Measurements from ENCODE around the gene SNRPE. TPM values are rescaled to one million over a fixed set of nuclear protein-coding genes. Genes with fewer than 3 reads are reported as not detected.
A peak's percentile ranks its signal among the peaks of the same experiment; 100 is the strongest.

The SNRPE gene
- polyA plus RNA-seq, 1 donor (not counting 4 experiments of a cell fraction or from before 2014, with no cell fraction given): 235 TPM

DNA sequence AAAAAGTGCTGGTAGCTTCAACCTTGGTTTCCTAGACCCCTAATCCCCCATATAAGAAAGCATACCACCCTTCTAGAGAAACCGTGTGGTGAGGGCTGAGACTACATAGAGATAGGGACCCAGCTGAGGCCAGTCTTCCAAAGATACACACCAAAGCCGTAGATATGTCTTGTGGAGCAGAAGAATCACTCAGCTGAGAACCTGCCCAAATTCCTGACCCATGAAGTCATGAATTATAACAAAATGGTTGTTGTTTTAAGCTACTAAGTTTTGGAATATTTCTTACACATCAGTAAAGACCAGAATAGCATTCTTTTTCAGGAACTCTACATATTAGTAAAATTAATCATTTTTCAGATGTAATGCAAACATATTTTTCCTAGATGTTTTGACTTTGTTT, 3.3 kb upstream of the SNRPE start:
- H3K4me1 ChIP-seq (ENCODE audit: control insufficient read depth, extremely low read depth, insufficient read depth, low read length): peaks cover 32% of the 10 kb centered on the region
- peak; percentile 58 for DNase-seq (ENCODE audit: low read depth, low spot score)
- no peak overlapping the region for H2AFZ ChIP-seq (ENCODE audit: control insufficient read depth, low read length)
- H3K27me3 ChIP-seq (ENCODE audit: control insufficient read depth, extremely low read depth, insufficient read depth, low read length): no peaks in the 10 kb centered on the region
- FAIRE-seq: peak; percentile 65
- no peaks in the 10 kb centered on the region for H4K20me1 ChIP-seq (ENCODE audit: control insufficient read depth, extremely low read depth, insufficient read depth, low read length)
- peak overlapping the region; percentile 64 for H3K27ac ChIP-seq (ENCODE audit: control insufficient read depth, insufficient read depth, low read length)
- peak overlapping the region in 1 of 3 experiments; percentile 41 for H3K4me3 ChIP-seq (ENCODE audit: control insufficient read depth in 2 of 3, extremely low read depth in 1 of 3, insufficient read depth in 2 of 3, low read depth in 1 of 3, low read length in 3 of 3)
- H3K9me3 ChIP-seq (ENCODE audit: control insufficient read depth, low read depth, low read length): no peaks in the 10 kb centered on the region
- H3K4me2 ChIP-seq (ENCODE audit: control insufficient read depth, extremely low read depth, insufficient read depth, low read depth, low read length): peak overlapping the region; percentile 70
- no peak overlapping the region for H3K9ac ChIP-seq (ENCODE audit: control insufficient read depth, extremely low read depth, insufficient read depth, low read length)
- dilution Hi-C loops (cut with MboI; ENCODE audit: extremely low pct_ligation_motif_present, low sequenced_read_pairs): loop anchor here (25.0 kb wide), 1 partner anchor 279 kb away; no protein-coding TSS in a partner anchor
- TF ChIP-seq EZH2 (IDR thresholded peaks at IDR 0.05; ENCODE audit: low read length): no peak
- TF ChIP-seq, protein P1, sequence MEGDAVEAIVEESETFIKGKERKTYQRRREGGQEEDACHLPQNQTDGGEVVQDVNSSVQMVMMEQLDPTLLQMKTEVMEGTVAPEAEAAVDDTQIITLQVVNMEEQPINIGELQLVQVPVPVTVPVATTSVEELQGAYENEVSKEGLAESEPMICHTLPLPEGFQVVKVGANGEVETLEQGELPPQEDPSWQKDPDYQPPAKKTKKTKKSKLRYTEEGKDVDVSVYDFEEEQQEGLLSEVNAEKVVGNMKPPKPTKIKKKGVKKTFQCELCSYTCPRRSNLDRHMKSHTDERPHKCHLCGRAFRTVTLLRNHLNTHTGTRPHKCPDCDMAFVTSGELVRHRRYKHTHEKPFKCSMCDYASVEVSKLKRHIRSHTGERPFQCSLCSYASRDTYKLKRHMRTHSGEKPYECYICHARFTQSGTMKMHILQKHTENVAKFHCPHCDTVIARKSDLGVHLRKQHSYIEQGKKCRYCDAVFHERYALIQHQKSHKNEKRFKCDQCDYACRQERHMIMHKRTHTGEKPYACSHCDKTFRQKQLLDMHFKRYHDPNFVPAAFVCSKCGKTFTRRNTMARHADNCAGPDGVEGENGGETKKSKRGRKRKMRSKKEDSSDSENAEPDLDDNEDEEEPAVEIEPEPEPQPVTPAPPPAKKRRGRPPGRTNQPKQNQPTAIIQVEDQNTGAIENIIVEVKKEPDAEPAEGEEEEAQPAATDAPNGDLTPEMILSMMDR (optimal IDR thresholded peaks at IDR 0.05 in 1 of 3, IDR thresholded peaks at IDR 0.05 in 1 of 3, conservative IDR thresholded peaks at IDR 0.05 in 1 of 3; ENCODE audit: extremely low read depth in 1 of 3, insufficient read depth in 2 of 3, low read length in 3 of 3): no peak
- H3K36me3 ChIP-seq (ENCODE audit: control insufficient read depth in 2 of 2, extremely low read depth in 1 of 2, insufficient read depth in 2 of 2, low read length in 2 of 2): peaks cover 4 to 5% of the 10 kb centered on the region in 2 experiments
- no peaks in the 10 kb centered on the region for H3K9me1 ChIP-seq (ENCODE audit: control insufficient read depth, extremely low read depth, insufficient read depth, low read length)
- H3K79me2 ChIP-seq (ENCODE audit: control insufficient read depth, insufficient read depth, low read length): peaks cover 17% of the 10 kb centered on the region

DNA sequence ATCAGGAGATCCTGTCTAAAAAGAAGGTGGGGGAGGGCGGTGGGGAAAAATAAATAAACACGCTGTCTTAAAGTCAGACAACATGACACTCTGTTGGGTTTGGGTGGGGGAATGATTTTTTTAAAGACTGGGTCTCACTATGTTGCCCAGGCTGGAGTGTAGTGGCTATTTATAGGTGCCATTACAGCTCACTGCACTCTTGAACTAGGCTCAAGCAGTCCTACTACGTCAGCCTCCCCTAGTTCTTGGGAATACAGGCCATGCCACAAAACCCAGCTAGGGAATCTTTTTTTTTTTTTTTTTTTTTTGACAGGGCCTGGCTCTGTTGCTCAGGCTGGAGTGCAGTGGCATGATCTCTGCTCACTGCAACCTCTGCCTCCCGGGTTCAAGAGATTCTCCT, 2.4 kb upstream of the SNRPE start:
- Histone ChIP-seq H3K4me3 (ENCODE audit: control insufficient read depth in 2 of 3, extremely low read depth in 1 of 3, insufficient read depth in 2 of 3, low read depth in 1 of 3, low read length in 3 of 3) (no peak overlapping the region), H4K20me1 (ENCODE audit: control insufficient read depth, extremely low read depth, insufficient read depth, low read length) (no peaks in the 10 kb centered on the region), H2AFZ (ENCODE audit: control insufficient read depth, low read length) (no peak overlapping the region), H3K4me1 (ENCODE audit: control insufficient read depth, extremely low read depth, insufficient read depth, low read length) (peaks cover 32% of the 10 kb centered on the region), H3K9me1 (ENCODE audit: control insufficient read depth, extremely low read depth, insufficient read depth, low read length) (no peaks in the 10 kb centered on the region), H3K36me3 (ENCODE audit: control insufficient read depth in 2 of 2, extremely low read depth in 1 of 2, insufficient read depth in 2 of 2, low read length in 2 of 2) (peaks cover 4 to 12% of the 10 kb centered on the region in 2 experiments), H3K9ac (ENCODE audit: control insufficient read depth, extremely low read depth, insufficient read depth, low read length) (no peak overlapping the region), H3K27ac (ENCODE audit: control insufficient read depth, insufficient read depth, low read length) (no peak overlapping the region), H3K4me2 (ENCODE audit: control insufficient read depth, extremely low read depth, insufficient read depth, low read depth, low read length) (no peak overlapping the region), H3K27me3 (ENCODE audit: control insufficient read depth, extremely low read depth, insufficient read depth, low read length) (no peaks in the 10 kb centered on the region), H3K79me2 (ENCODE audit: control insufficient read depth, insufficient read depth, low read length) (peaks cover 26% of the 10 kb centered on the region), H3K9me3 (ENCODE audit: control insufficient read depth, low read depth, low read length) (no peaks in the 10 kb centered on the region)
- DNase-seq (ENCODE audit: low read depth, low spot score): no peak
- dilution Hi-C loops (cut with MboI; ENCODE audit: extremely low pct_ligation_motif_present, low sequenced_read_pairs): loop anchor here (25.0 kb wide), 1 partner anchor 278 kb away; no protein-coding TSS in a partner anchor
- no peak for TF ChIP-seq EZH2 (IDR thresholded peaks at IDR 0.05; ENCODE audit: low read length)
- TF ChIP-seq, protein P1 (optimal IDR thresholded peaks at IDR 0.05 in 1 of 3, IDR thresholded peaks at IDR 0.05 in 1 of 3, conservative IDR thresholded peaks at IDR 0.05 in 1 of 3; ENCODE audit: extremely low read depth in 1 of 3, insufficient read depth in 2 of 3, low read length in 3 of 3): no peak
- FAIRE-seq: no peak

All from keratinocyte (primary cell).